Measurements from ENCODE around the gene TELO2.

GRCh38 chr16:1481906-1482835, 11.0 kb upstream of the TELO2 start:
- TF ChIP-seq POLR2A (IDR thresholded peaks at IDR 0.05; ENCODE audit: low read length) (no peak), ESRRA (IDR thresholded peaks at IDR 0.05; ENCODE audit: borderline replicate concordance, low read length) (no peak), RCOR1 (IDR thresholded peaks at IDR 0.05; ENCODE audit: low read depth, low read length) (no peak), EP300 (IDR thresholded peaks at IDR 0.05) (no peak), CBX8 (IDR thresholded peaks at IDR 0.05) (no peak), BHLHE40 (IDR thresholded peaks at IDR 0.05; ENCODE audit: low read depth, low read length) (no peak), RAD21 (conservative IDR thresholded peaks at IDR 0.05 in 1 of 2, IDR thresholded peaks at IDR 0.05 in 1 of 2) (no peak), JUN (IDR thresholded peaks at IDR 0.05) (no peak), REST (IDR thresholded peaks at IDR 0.05) (no peak)
- TF ChIP-seq, protein P1, sequence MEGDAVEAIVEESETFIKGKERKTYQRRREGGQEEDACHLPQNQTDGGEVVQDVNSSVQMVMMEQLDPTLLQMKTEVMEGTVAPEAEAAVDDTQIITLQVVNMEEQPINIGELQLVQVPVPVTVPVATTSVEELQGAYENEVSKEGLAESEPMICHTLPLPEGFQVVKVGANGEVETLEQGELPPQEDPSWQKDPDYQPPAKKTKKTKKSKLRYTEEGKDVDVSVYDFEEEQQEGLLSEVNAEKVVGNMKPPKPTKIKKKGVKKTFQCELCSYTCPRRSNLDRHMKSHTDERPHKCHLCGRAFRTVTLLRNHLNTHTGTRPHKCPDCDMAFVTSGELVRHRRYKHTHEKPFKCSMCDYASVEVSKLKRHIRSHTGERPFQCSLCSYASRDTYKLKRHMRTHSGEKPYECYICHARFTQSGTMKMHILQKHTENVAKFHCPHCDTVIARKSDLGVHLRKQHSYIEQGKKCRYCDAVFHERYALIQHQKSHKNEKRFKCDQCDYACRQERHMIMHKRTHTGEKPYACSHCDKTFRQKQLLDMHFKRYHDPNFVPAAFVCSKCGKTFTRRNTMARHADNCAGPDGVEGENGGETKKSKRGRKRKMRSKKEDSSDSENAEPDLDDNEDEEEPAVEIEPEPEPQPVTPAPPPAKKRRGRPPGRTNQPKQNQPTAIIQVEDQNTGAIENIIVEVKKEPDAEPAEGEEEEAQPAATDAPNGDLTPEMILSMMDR (IDR thresholded peaks at IDR 0.05) = no peak
- TF ChIP-seq, protein P2, sequence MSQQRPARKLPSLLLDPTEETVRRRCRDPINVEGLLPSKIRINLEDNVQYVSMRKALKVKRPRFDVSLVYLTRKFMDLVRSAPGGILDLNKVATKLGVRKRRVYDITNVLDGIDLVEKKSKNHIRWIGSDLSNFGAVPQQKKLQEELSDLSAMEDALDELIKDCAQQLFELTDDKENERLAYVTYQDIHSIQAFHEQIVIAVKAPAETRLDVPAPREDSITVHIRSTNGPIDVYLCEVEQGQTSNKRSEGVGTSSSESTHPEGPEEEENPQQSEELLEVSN (IDR thresholded peaks at IDR 0.05; ENCODE audit: borderline replicate concordance, low read depth) = no peak

Data from A549 (cell line).